Caco-2 (cell line): Measurements from ENCODE around the gene CLEC16A. TPM values are rescaled to one million over a fixed set of nuclear protein-coding genes. Genes with fewer than 3 reads are reported as not detected.

Experiments used
- BruUV-seq: library from RNA; stranded (reverse); fragments of 400-500 nt; replicated peaks from 2 replicates; lab custom pipeline; 2021; lab: Mats Ljungman, UMichigan
- CTCF ChIA-PET: fragments of 300-600 bp; sonication (Branson Sonifier 250); formaldehyde crosslinking; loops from one replicate; lab custom pipeline; 2022; ENCODE audit warnings: antibody characterized with exemption; lab: Charles Lee
- POLR2A ChIA-PET: fragments of 300-600 bp; sonication (Branson Sonifier 250); formaldehyde crosslinking; loops from one replicate; lab custom pipeline; 2022; ENCODE audit warnings: antibody characterized with exemption; lab: Charles Lee
- DNase-seq, 2 experiments: peaks; one replicate each; pipeline versions ENCODE4 v3.0.0 to v3.0.0-alpha.2; 2020 to 2022
- H3K27me3 ChIP-seq: replicated peaks from 2 replicates; pipeline ENCODE4 v1.6.0; 2011; ENCODE audit warnings: low read length; ENCODE audit not compliant: control insufficient read depth, insufficient read depth
- H3K36me3 ChIP-seq: 2 replicates; pipeline ENCODE4 v1.5.1; 2011; ENCODE audit warnings: low read length; ENCODE audit not compliant: control insufficient read depth, insufficient read depth
- H3K4me1 ChIP-seq: fragments of 250-450 bp; sonication (Bioruptor Pico); 2 replicates; pipeline ENCODE4 v1.5.1; 2020; ENCODE audit warnings: mild to moderate bottlenecking
- H3K4me3 ChIP-seq: 2 replicates; pipeline ENCODE4 v1.5.1; 2011; ENCODE audit warnings: low read depth, mild to moderate bottlenecking, control low read depth, low read length
- H3K9me3 ChIP-seq: fragments of 250-450 bp; sonication (Bioruptor Pico); 2 replicates; pipeline ENCODE4 v1.5.1; 2020; ENCODE audit warnings: mild to moderate bottlenecking, moderate library complexity
- H3K27ac Mint-ChIP-seq: one replicate; pipeline ENCODE4 v1.8.0; 2022; ENCODE audit warnings: mixed read lengths; ENCODE audit not compliant: unreplicated experiment
- H3K27me3 Mint-ChIP-seq: one replicate; pipeline ENCODE4 v1.8.0; 2022; ENCODE audit warnings: mixed read lengths; ENCODE audit not compliant: insufficient read depth, unreplicated experiment
- H3K36me3 Mint-ChIP-seq: one replicate; pipeline ENCODE4 v1.8.0; 2022; ENCODE audit warnings: mild to moderate bottlenecking, mixed read lengths; ENCODE audit not compliant: insufficient read depth, unreplicated experiment
- H3K4me1 Mint-ChIP-seq: one replicate; pipeline ENCODE4 v1.8.0; 2022; ENCODE audit warnings: low read depth, mixed read lengths; ENCODE audit not compliant: unreplicated experiment
- H3K4me3 Mint-ChIP-seq: one replicate; pipeline ENCODE4 v1.8.0; 2022; ENCODE audit warnings: mild to moderate bottlenecking, moderate library complexity, mixed read lengths; ENCODE audit not compliant: unreplicated experiment
- H3K9me3 Mint-ChIP-seq: one replicate; pipeline ENCODE4 v1.8.0; 2022; ENCODE audit warnings: mixed read lengths; ENCODE audit not compliant: unreplicated experiment
- intact Hi-C: fragments of 100-400 bp; cut with micrococcal nuclease; formaldehyde crosslinking; loops from one replicate; pipeline ENCODE4 v1.10.0; 2022; ENCODE audit not compliant: unreplicated experiment
- total RNA-seq: library from RNA; stranded (reverse); gene quantifications from 2 replicates; pipeline ENCODE4 v1.2.3, GENCODE V29; 2022
- TF ChIP-seq, protein P1 (sequence below), 2 experiments: fragments of 200-600 bp in 1 of 2; IDR thresholded peaks; 1 replicate in 1 of 2; 2 replicates in 1 of 2; pipeline versions ENCODE4 v1.5.1 to v1.8.0; 2011 to 2022; ENCODE audit warnings: antibody characterized with exemption in 1 of 2, control low read depth in 1 of 2, inconsistent platforms in 1 of 2, low read depth in 1 of 2, low read length in 1 of 2, mild to moderate bottlenecking in 1 of 2, moderate library complexity in 1 of 2; ENCODE audit not compliant: insufficient read depth in 1 of 2, severe bottlenecking in 1 of 2, unreplicated experiment in 1 of 2

Gene CLEC16A
- total RNA-seq, 1 experiment from 2014 or later, result 27.0 TPM

GRCh38 chr16:10896723-10897122, 47.6 kb upstream of the CLEC16A start:
- no peaks in the 10 kb centered on the region for H3K36me3 ChIP-seq
- BruUV-seq, result no TSS peak
- Mint-ChIP-seq H3K4me1 (no peaks in the 10 kb centered on the region), H3K9me3 (no peaks in the 10 kb centered on the region), H3K27me3 (peaks cover 15% of the 10 kb centered on the region), H3K4me3 (no peak overlapping the region), H3K36me3 (no peaks in the 10 kb centered on the region), H3K27ac (no peak overlapping the region)
- H3K9me3 ChIP-seq, result no peaks in the 10 kb centered on the region
- H3K4me1 ChIP-seq, result no peaks in the 10 kb centered on the region
- DNase-seq, result no peak
- CTCF ChIA-PET, result no interaction called here
- H3K4me3 ChIP-seq, result no peak overlapping the region
- no peaks in the 10 kb centered on the region for H3K27me3 ChIP-seq
- TF ChIP-seq, protein P1, sequence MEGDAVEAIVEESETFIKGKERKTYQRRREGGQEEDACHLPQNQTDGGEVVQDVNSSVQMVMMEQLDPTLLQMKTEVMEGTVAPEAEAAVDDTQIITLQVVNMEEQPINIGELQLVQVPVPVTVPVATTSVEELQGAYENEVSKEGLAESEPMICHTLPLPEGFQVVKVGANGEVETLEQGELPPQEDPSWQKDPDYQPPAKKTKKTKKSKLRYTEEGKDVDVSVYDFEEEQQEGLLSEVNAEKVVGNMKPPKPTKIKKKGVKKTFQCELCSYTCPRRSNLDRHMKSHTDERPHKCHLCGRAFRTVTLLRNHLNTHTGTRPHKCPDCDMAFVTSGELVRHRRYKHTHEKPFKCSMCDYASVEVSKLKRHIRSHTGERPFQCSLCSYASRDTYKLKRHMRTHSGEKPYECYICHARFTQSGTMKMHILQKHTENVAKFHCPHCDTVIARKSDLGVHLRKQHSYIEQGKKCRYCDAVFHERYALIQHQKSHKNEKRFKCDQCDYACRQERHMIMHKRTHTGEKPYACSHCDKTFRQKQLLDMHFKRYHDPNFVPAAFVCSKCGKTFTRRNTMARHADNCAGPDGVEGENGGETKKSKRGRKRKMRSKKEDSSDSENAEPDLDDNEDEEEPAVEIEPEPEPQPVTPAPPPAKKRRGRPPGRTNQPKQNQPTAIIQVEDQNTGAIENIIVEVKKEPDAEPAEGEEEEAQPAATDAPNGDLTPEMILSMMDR (IDR thresholded peaks at IDR 0.05; ENCODE audit: insufficient read depth in 1 of 2, low read depth in 1 of 2, low read length in 1 of 2, severe bottlenecking in 1 of 2, unreplicated experiment in 1 of 2), result no peak
- POLR2A ChIA-PET, result no interaction called here
- intact Hi-C loops, result no loop called here

DNA sequence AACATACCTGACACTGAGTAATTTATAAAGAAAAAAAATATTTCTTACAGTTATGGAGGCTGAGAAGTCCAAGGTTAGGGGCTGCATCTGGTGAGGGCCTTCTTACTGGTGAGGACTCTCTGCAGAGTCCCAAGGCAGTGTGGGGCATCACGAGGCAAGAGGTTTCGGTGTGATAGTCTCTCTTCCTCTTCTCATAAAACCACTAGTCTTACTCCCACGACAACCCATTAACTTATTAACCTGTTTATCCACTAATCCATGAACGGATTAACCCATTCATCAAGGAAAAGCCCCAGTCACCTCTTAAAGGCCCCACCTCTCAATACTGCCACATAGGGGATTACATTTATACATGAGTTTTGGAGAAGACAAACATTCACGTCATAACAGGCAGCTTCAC, 47.2 kb upstream of the CLEC16A start:
- Histone ChIP-seq H3K4me3 (no peak overlapping the region), H3K27me3 (no peaks in the 10 kb centered on the region), H3K9me3 (no peaks in the 10 kb centered on the region), H3K4me1 (no peaks in the 10 kb centered on the region), H3K36me3 (no peaks in the 10 kb centered on the region)
- intact Hi-C loops, result no loop called here
- TF ChIP-seq, protein P1 (IDR thresholded peaks at IDR 0.05; ENCODE audit: insufficient read depth in 1 of 2, low read depth in 1 of 2, low read length in 1 of 2, severe bottlenecking in 1 of 2, unreplicated experiment in 1 of 2), result no peak
- no peaks in the 10 kb centered on the region for H3K9me3 Mint-ChIP-seq
- CTCF ChIA-PET, result no interaction called here
- DNase-seq, result no peak
- no TSS peak for BruUV-seq
- no peak overlapping the region for H3K27ac Mint-ChIP-seq
- no peaks in the 10 kb centered on the region for H3K36me3 Mint-ChIP-seq
- H3K4me1 Mint-ChIP-seq, result no peaks in the 10 kb centered on the region
- H3K4me3 Mint-ChIP-seq, result no peak overlapping the region
- H3K27me3 Mint-ChIP-seq, result peaks cover 15% of the 10 kb centered on the region
- POLR2A ChIA-PET, result no interaction called here

GRCh38 chr16:10902999-10903398, 41.4 kb upstream of the CLEC16A start:
- Histone ChIP-seq H3K4me3 (no peak overlapping the region), H3K36me3 (no peaks in the 10 kb centered on the region), H3K9me3 (no peaks in the 10 kb centered on the region), H3K4me1 (no peaks in the 10 kb centered on the region), H3K27me3 (no peaks in the 10 kb centered on the region)
- peaks cover 7% of the 10 kb centered on the region for H3K27me3 Mint-ChIP-seq
- no peaks in the 10 kb centered on the region for H3K4me1 Mint-ChIP-seq
- BruUV-seq, result no TSS peak
- ChIA-PET CTCF (no interaction called here), POLR2A (no interaction called here)
- TF ChIP-seq, protein P1 (IDR thresholded peaks at IDR 0.05; ENCODE audit: insufficient read depth in 1 of 2, low read depth in 1 of 2, low read length in 1 of 2, severe bottlenecking in 1 of 2, unreplicated experiment in 1 of 2), result no peak
- intact Hi-C loops, result no loop called here
- H3K9me3 Mint-ChIP-seq, result peaks cover 11% of the 10 kb centered on the region
- DNase-seq, result no peak
- no peak overlapping the region for H3K27ac Mint-ChIP-seq
- no peaks in the 10 kb centered on the region for H3K36me3 Mint-ChIP-seq
- no peak overlapping the region for H3K4me3 Mint-ChIP-seq
